Stimulated activated CD8-positive, alpha-beta memory T cell treated with anti-CD3 and anti-CD28 coated beads, Interleukin-4, amount 100 ng/mL, for 4 hours (primary cell): ENCODE results near the gene GTF2IRD1.
"Not testable (repeated sequence)": the region's sequence is repeated elsewhere in the genome, so short reads cannot be mapped to it uniquely, and the experiment has no call there.

Source experiments
- DNase-seq, 2 donors: peaks; one replicate each; pipeline ENCODE4 v3.0.0-alpha.2; 2020; ENCODE audit warnings: low read depth in 2 of 2, low spot score in 1 of 2

Gene GTF2IRD1

GRCh38 chr7:74430961-74431466 is 22.7 kb upstream of the GTF2IRD1 start:
- no peak for DNase-seq

DNA sequence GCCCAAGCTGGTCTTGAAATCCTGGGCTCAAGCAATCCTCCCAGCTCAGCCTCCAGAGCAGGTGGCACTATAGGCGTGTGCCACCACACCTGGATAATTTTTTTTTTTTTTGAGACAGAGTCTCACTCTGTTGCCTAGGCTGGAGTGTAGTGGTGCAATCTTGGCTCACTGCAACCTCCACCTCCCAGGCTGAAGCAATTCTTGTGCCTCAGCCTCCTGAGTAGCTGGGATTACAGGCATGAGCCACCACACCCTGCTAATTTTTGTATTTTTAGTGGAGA is 16.5 kb upstream of the GTF2IRD1 start:
- DNase-seq, result not testable (repeated sequence)

DNA sequence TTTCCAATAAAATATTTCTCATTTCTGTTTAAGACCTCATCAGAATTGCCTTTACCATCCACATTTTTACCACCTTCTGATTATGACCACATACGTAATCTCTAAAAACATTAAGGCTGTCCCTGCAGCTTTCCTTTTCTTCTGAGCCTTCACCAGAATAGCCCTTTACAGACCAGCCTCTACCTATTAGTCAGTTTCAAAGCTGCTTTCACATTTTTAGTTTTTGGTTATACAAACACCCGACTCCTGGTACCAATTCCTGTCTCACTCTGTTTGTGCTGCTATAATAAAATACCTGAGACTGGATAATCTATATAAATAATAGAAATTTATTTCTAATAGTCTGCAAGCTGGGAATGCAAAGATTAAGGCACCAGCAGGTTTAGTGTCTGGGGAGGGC is 15.4 kb upstream of the GTF2IRD1 start:
- no peak for DNase-seq

GRCh38 chr7:74439541-74439940 is 14.2 kb upstream of the GTF2IRD1 start:
- DNase-seq, result no peak

- not testable (repeated sequence) for DNase-seq
Measured at GRCh38 chr7:74440143-74440542, 13.6 kb upstream of the GTF2IRD1 start.

- no peak for DNase-seq
Measured at GRCh38 chr7:74441801-74442200, 11.9 kb upstream of the GTF2IRD1 start.

DNA sequence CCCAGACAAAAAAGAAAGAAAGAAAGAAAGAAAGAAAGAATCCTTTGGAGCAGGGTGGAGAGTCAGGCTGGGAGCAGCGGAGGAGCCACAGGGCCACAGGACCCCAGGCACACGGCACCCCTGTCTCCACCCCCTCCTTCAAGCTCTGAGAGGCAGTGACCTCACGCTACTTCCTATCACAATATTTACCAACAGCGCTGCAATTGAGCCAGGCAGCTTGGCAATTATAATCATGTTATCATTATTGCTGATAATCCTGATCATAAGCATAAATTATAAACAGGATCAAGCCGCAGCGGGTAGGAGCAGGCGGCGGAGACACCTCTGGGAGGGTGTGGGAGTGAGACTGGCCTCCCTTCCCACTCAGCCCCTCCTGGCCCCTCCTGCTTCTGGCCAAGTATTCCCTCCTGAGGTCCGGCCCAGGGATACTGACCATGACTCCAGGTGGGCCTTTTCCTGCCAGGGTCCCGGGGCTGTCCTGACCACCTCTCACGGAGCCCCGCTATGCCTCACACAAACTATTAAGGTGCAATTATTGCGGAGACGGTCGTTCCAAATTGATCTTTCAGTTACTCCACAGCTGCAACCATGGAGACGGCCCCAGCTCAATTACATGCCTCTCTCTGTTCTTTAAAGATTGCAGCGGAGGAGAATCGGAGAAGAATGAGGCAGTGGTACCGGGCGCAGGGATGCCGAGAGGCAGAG is 10.0 kb upstream of the GTF2IRD1 start:
- DNase-seq, result no peak

DNA sequence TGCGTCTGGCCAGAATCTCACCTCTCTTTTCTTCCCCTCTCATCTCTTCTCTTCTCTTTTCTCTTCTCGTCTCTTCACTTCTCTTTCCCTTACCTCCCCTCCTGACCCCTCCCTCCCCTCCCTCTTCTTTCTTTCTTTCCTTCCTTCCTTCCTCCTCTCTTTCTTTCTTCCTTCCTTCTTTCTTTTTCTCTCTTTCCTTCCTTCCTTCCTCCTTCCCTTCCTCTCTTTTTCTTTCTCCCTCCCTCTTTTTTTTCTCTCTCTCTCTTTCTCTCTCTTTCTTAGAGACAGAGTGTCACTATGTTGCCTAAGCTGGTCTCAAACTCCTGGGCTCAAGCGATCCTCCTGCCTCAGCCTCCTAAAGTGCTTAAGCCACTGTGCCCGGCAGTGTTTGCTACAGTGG is 4.6 kb upstream of the GTF2IRD1 start:
- no peak for DNase-seq

DNA sequence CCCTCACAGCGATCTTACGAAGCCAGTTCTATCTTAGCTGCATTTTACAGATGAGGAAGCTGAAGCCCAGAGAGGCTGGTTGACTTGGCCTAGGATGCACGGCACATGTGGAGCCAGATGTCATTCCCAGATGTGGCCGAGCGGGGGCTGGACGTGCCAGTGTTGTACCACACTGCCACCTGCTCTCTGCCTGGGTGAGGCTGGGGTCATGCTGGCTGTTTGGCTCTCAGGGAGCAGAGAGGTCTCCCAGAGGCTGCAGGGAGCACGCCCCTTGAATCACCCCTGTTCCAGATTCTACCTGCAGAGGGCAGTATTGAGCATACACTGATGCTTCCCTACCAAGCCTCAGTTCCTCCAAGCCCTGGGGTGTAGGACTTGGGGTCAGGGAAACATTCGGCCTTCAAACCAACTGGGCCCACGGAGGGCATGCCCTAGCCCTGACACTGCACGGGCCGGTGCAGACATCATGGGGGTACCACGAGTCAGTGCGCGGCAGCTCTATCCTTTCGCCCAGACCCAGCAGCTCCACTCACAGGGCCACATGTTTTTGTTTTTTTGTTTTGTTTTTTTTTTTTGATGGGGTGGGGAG is 3.8 kb upstream of the GTF2IRD1 start:
- peak; percentile 27 to 59 for DNase-seq

- DNase-seq, result no peak
Measured at GRCh38 chr7:74452748-74453321, 871 bp upstream of the GTF2IRD1 start.

- DNase-seq, result no peak
Measured at GRCh38 chr7:74454021-74454924, 567 bp downstream of the GTF2IRD1 start.

- DNase-seq, result no peak
Measured at GRCh38 chr7:74454925-74455288, 1.2 kb downstream of the GTF2IRD1 start.

DNA sequence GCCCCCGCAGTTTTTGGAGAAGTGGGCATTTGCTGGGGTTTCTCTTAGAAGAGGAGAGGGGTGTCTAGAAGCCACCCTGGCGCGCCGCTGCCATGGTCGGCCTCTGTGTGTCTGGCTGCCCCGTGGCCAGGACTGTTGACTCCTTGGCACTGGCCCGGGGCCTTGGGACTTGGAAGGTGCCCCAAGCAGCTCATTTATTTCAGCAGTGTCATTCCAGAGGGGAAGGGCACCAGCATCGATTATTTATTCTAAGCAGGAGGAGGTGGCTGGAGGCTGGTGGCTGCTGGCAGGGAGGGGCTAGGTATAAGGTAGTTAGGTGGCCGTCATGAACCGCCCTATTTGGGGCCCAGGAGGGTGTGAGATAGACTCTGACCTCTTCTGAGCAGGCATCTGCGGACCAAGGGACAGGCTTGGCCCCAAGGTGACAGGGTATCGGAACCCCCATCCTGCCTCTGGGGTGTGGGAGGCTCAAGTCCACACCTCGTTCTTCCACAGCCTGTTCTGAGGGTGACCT is 1.6 kb downstream of the GTF2IRD1 start:
- no peak for DNase-seq

GRCh38 chr7:74455928-74456327 is 2.2 kb downstream of the GTF2IRD1 start:
- DNase-seq, result no peak

- DNase-seq, result no peak
Measured at GRCh38 chr7:74457007-74457406, 3.3 kb downstream of the GTF2IRD1 start.

GRCh38 chr7:74461970-74462706 is 8.4 kb downstream of the GTF2IRD1 start:
- no peak for DNase-seq

- no peak for DNase-seq
Measured at GRCh38 chr7:74462707-74463100, 9.0 kb downstream of the GTF2IRD1 start.

DNA sequence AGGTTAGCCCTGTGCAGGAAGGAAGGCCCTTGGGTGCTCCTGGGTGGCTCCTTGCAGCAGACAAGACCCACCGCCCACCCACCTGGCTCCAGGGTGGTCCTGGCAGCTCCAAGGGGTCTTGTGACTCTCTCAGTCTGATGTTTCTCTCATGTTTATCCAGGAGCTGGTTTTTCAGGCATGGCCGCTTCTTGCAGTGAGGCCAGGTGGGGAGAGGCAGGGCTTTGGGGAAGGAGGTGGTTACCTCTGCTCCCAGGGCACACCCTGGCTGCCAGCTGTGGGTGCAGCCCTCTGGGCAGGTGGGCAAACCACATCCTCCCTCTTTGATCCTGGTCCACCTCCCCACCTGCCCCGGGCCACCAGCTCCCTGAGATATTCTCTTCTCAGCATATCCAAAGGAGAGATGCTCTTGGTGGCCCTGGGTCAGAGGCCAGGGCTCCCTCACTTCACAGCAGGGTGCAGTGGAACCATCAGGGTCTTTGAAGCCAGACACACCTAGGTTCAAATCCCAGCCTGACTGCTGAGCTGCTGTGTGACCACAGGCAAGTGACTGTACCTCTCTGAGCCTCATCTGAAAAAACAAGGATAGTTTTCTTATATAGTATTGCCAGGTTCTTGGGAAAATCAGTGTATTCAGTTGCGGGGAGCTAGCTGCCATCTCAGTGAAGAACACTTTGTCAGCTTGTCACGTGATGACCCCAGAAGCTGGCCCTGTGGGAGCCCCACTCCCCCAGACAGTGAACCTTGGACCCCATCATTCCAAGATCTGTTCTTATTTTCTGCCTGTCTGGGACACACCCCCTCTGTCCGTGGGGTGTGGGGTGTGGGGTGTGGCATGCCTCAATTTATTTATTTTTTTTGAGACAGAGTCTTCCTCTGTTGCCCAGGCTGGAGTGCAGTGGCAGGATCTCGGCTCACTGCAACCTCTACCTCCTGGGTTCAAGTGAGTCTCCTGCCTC is 11.5 kb downstream of the GTF2IRD1 start:
- DNase-seq, result no peak

DNA sequence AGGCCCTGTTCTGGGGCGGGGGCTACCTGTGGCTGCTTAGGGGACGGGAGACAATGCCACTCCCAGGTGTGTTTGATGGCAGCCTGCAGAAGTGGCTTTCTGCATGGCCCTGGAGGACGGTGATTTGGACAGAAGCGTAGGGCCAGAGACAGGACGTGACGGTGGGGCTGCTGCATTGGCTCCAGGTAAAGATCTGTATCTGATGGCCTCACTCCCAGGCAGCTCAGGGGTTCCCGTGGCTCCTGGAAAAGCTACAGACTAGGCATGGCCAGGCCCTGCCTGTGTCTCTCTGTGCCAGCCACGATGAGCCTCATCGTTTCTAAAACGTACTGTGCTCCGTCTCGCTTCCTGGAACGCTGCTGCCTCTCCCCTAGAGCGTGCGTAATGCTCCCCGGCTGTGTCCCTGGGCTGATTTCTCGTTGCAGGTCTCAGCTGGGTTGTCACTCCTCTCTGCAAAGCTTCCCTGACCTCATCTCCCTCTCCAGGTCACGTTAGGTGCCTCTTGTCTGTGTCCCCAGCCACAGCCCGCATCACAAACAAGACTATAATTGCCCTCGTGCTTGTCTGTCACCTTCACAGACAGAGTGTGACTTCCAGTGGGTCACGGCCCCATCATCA is 12.6 kb downstream of the GTF2IRD1 start:
- no peak for DNase-seq
